Glutamatergic neuron (in vitro differentiated cells): Measurements from ENCODE around the gene GPRIN2. TPM values are rescaled to one million over a fixed set of nuclear protein-coding genes. Genes with fewer than 3 reads are reported as not detected.

Experiments used
- DNase-seq: peaks from one replicate; pipeline ENCODE4 v3.0.0; 2022
- H3K27ac Mint-ChIP-seq: one replicate; pipeline ENCODE4 v1.8.0; 2020; ENCODE audit warnings: mild to moderate bottlenecking, mixed read lengths, inconsistent platforms; ENCODE audit not compliant: unreplicated experiment
- H3K27me3 Mint-ChIP-seq: one replicate; pipeline ENCODE4 v1.8.0; 2020; ENCODE audit warnings: mild to moderate bottlenecking, moderate library complexity, mixed read lengths, inconsistent platforms; ENCODE audit not compliant: unreplicated experiment
- H3K36me3 Mint-ChIP-seq: one replicate; pipeline ENCODE4 v1.8.0; 2020; ENCODE audit warnings: mild to moderate bottlenecking, mixed read lengths, inconsistent platforms; ENCODE audit not compliant: unreplicated experiment
- H3K4me1 Mint-ChIP-seq: one replicate; pipeline ENCODE4 v1.8.0; 2020; ENCODE audit warnings: mild to moderate bottlenecking, low read depth, mixed read lengths, inconsistent platforms; ENCODE audit not compliant: unreplicated experiment
- H3K4me3 Mint-ChIP-seq: one replicate; pipeline ENCODE4 v1.8.0; 2020; ENCODE audit warnings: mild to moderate bottlenecking, mixed read lengths, inconsistent platforms; ENCODE audit not compliant: unreplicated experiment
- H3K9me3 Mint-ChIP-seq: one replicate; pipeline ENCODE4 v1.8.0; 2020; ENCODE audit warnings: mild to moderate bottlenecking, moderate library complexity, mixed read lengths, inconsistent platforms; ENCODE audit not compliant: unreplicated experiment
- total RNA-seq: library from RNA; stranded (reverse); fragmentation: NEBNext Ultra II Directional; extraction: Animal tissue kit (Norgen Biotek cat#: 25700); gene quantifications from one replicate; pipeline ENCODE4 v1.2.1, GENCODE V29; 2021; ENCODE audit not compliant: unreplicated experiment
- TF ChIP-seq, protein P1 (sequence below): fragments of 200-600 bp; sonication (generic); IDR thresholded peaks from one replicate; pipeline ENCODE4 v1.5.0; 2021; ENCODE audit not compliant: partially characterized antibody, unreplicated experiment

Gene GPRIN2
- total RNA-seq, 1 donor from 2014 or later = 3.0 TPM

DNA sequence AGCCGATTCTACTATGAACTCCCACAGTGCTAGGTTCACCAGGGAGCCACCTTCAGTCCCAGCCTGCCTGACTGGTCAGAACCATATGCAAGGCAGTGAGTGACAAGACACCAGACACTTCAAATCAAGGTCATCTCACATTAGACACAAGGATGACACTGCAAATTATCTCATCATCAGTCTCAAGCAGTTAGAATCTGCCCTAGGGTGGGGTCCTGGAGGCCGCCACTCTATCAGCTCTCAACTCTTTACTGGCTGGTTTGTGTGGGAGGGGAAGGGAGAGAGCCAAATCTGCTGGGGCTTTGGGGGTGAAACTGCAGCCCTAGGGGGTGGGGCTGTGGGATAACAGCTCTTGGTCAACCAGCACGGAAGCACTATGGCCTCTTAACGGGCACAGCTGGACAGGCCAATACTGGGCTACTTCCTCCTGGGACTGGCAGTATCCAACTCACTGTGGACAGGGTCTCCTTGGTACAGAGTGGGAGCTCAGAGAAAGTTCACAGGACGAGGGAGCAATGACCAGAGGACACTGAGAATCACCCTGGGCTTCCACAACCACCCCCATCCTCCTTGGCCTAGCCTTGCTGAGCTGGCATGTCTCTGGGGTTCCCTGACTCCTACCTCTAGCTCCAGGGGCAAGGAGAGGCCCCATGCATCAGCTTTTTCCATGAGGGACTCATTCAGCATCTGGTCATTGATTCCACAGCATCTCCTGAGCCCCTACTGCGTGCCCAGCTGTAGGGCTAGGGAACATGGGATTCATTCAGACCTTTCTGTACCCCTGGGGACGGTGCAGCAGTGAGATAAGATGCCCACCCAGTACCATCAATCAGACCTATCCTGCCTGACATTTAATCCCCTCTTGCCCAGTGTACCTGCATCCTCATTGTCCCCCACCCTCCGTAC is 5.4 kb downstream of the GPRIN2 start:
- no peak overlapping the region for H3K4me3 Mint-ChIP-seq
- H3K9me3 Mint-ChIP-seq = peaks cover 3% of the 10 kb centered on the region
- H3K4me1 Mint-ChIP-seq = no peaks in the 10 kb centered on the region
- H3K27me3 Mint-ChIP-seq = peaks cover 4% of the 10 kb centered on the region
- H3K27ac Mint-ChIP-seq = no peak overlapping the region
- DNase-seq = no peak
- TF ChIP-seq, protein P1, sequence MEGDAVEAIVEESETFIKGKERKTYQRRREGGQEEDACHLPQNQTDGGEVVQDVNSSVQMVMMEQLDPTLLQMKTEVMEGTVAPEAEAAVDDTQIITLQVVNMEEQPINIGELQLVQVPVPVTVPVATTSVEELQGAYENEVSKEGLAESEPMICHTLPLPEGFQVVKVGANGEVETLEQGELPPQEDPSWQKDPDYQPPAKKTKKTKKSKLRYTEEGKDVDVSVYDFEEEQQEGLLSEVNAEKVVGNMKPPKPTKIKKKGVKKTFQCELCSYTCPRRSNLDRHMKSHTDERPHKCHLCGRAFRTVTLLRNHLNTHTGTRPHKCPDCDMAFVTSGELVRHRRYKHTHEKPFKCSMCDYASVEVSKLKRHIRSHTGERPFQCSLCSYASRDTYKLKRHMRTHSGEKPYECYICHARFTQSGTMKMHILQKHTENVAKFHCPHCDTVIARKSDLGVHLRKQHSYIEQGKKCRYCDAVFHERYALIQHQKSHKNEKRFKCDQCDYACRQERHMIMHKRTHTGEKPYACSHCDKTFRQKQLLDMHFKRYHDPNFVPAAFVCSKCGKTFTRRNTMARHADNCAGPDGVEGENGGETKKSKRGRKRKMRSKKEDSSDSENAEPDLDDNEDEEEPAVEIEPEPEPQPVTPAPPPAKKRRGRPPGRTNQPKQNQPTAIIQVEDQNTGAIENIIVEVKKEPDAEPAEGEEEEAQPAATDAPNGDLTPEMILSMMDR = no peak
- H3K36me3 Mint-ChIP-seq = no peaks in the 10 kb centered on the region

DNA sequence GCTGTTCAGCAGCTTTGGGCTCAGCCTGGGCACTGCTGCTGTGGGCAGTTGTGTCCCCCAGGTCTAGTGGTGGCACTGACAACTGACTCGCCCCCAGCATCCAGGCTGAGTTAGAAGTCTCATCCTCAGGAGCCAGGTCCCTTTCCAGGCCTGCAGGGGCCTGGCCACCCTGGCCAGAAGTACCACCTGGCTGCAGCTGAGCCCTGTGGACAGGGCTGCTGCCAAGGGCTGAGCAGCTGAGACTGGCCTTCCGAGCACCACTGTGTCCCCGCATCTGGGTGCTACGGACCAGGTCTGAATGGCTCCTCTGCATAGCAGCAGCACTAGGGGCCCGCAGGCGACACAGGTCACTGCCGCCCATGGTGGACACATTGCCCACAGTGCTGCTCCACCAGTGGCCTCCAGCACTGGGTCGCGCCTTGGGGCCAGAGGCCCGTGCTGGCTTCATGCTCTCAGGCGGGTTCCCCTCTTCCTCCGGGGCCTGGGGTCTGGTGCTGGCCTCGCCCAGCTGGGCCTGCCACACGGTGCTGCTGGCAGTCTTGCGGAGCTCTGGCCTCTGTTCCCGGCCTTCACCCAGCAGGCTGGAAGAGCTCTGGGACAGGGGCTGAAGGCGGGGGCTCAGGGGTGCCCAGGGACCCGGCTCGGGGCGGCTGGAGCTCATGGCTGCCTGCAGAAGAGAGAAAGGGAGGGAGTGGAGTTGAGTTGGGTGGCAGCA is 6.2 kb downstream of the GPRIN2 start:
- Mint-ChIP-seq H3K9me3 (peaks cover 3% of the 10 kb centered on the region), H3K36me3 (no peaks in the 10 kb centered on the region), H3K4me1 (no peaks in the 10 kb centered on the region), H3K27ac (no peak overlapping the region), H3K4me3 (no peak overlapping the region), H3K27me3 (no peaks in the 10 kb centered on the region)
- no peak for DNase-seq
- TF ChIP-seq, protein P1 = no peak

DNA sequence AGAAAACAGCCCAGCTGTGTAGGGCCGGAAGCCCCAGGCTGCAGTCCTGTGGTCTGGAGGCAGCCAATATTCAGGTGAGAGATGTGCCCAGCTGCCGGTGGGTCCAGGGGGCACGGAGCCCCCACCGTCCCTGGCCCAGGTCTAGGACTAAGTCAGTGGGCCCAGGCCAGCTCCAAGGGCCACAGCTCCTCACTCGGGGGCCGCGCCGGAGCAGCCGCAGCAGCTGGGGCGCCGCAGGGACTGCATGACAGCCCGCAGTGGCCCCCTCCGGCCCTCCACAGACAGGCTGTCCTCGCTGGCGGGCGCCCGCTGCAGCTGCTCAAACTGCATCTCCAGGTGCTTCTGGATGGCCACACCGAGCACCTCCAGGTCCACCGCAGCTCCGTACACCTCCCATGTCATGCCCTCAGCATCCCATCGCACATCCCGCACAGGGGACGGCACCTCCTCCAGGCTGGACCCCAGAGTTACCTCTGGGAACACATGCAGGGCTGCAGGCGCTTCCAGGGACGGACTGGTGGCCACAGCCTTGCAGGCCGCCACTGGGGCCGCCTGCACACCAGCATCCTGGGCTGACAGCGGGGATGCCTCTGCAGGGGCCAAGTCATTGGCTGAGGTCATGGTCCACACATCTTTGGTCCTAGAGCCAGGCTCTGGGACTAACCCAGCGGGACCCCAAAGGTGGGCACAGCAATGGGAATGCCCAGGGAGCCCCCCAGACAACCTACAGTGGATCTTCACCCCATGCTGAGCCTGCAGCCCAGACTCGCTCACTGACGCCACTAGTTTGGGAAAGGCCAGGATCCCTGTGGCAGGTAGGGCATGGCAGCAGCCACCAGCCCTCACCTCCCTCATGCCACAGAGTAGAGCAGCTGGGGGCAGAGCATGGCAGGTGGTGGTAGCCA is 7.0 kb downstream of the GPRIN2 start:
- H3K4me3 Mint-ChIP-seq = no peak overlapping the region
- H3K27ac Mint-ChIP-seq = no peak overlapping the region
- no peaks in the 10 kb centered on the region for H3K4me1 Mint-ChIP-seq
- H3K9me3 Mint-ChIP-seq = peaks cover 3% of the 10 kb centered on the region
- H3K36me3 Mint-ChIP-seq = no peaks in the 10 kb centered on the region
- DNase-seq = no peak
- TF ChIP-seq, protein P1 = no peak
- peaks cover 3% of the 10 kb centered on the region for H3K27me3 Mint-ChIP-seq

DNA sequence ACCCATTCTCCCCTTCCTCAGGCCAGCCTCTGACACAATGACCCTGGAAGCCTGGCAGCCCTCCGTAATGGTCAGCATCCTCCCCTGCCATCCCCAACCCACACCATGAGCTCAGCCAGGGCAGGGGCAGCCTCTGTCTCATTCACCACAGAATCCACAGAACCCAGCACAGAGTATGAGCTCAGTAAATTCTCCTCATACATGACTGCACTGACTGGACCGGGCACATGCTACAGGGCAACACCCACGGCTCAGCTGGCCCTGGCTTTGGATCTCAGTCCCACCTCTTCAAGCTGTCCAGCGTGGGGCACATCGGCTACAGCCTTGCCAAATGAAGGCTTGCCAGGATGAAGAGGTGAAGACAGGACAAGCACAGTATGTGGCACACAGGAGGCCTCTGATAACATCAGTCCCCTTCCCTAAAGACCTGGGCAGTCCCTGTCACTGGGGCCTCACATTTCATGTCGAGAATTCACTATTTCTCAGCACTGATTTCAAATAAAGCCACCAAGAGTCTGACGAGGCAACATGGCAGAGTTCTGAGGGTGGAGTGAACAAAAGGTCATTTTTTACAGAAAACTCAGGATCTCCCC is 7.9 kb downstream of the GPRIN2 start:
- H3K36me3 Mint-ChIP-seq = no peaks in the 10 kb centered on the region
- TF ChIP-seq, protein P1 = no peak

More for the DNA sequence above, 7.9 kb downstream of the GPRIN2 start:
- Mint-ChIP-seq H3K9me3 (peaks cover 5% of the 10 kb centered on the region), H3K4me1 (no peaks in the 10 kb centered on the region), H3K27ac (no peak overlapping the region), H3K27me3 (peaks cover 8% of the 10 kb centered on the region), H3K4me3 (no peak overlapping the region)
- no peak for DNase-seq
